ENCODE data around the gene TIMP1. TPM values are rescaled to one million over a fixed set of nuclear protein-coding genes. Genes with fewer than 3 reads are reported as not detected.

TIMP1 gene
- total RNA-seq, 2 experiments from 2014 or later = not detected

DNA sequence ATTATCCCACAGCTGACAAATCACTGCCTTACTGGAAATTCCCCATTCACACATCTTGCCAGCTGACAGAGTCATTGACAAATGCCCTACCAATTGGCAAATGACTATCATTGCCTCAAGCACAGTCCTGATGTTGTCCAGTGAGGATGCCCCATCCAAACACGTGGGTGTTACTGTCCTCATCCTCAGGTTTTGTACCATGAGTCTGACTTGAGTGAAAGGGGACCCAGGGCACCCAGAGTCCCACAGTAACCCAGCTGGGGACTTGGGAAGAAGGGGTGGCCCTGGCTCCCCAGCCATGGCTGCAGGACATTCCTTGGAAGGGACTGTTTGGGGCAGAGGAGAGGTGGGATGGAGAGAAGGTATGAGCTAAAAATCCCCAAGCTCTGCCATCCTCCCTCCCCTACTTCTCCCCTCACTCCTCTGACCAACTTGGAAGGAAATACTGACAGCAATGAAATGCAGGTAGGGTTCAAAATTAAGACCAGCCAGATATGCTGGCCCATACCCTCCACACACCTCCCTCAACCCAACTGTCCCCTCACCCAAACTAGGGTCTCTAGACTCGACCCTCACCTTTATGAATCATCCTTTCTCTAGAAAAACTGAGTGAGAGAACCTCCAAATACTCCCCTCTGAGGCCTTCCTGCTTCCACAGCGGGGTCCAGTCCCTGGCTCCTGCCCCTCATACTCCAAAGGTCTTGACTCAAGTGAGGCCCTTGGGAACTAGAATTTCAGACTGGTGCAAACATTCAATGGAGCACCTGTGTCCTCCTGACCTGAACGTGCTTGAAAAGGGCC, 5.1 kb downstream of the TIMP1 start:
- Histone ChIP-seq H3K27ac (ENCODE audit: low read depth, low read length, poor library complexity, severe bottlenecking) (no peak overlapping the region), H3K9me2 (ENCODE audit: insufficient read depth, low read length) (no peaks in the 10 kb centered on the region), H4K20me1 (ENCODE audit: insufficient read depth, low read length) (no peaks in the 10 kb centered on the region), H3K4me3 (ENCODE audit: low read depth, low read length, poor library complexity, severe bottlenecking) (no peak overlapping the region), H3K36me3 (ENCODE audit: insufficient read depth, low read length) (no peaks in the 10 kb centered on the region), H3K4me2 (ENCODE audit: low read length) (no peak overlapping the region), H3K9me3 (ENCODE audit: low read length) (no peaks in the 10 kb centered on the region), H2AFZ (ENCODE audit: low read length) (no peak overlapping the region), H3K79me2 (ENCODE audit: insufficient read depth, low read depth, low read length) (no peaks in the 10 kb centered on the region), H3K4me1 (ENCODE audit: insufficient read depth, low read length, poor library complexity, severe bottlenecking) (no peaks in the 10 kb centered on the region)
- POLR2A ChIA-PET = no interaction called here
- TF ChIP-seq, protein P1, sequence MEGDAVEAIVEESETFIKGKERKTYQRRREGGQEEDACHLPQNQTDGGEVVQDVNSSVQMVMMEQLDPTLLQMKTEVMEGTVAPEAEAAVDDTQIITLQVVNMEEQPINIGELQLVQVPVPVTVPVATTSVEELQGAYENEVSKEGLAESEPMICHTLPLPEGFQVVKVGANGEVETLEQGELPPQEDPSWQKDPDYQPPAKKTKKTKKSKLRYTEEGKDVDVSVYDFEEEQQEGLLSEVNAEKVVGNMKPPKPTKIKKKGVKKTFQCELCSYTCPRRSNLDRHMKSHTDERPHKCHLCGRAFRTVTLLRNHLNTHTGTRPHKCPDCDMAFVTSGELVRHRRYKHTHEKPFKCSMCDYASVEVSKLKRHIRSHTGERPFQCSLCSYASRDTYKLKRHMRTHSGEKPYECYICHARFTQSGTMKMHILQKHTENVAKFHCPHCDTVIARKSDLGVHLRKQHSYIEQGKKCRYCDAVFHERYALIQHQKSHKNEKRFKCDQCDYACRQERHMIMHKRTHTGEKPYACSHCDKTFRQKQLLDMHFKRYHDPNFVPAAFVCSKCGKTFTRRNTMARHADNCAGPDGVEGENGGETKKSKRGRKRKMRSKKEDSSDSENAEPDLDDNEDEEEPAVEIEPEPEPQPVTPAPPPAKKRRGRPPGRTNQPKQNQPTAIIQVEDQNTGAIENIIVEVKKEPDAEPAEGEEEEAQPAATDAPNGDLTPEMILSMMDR (conservative IDR thresholded peaks at IDR 0.05; ENCODE audit: low read length) = no peak
- no peak for TF ChIP-seq EZH2phosphoT487 (IDR thresholded peaks at IDR 0.05; ENCODE audit: borderline replicate concordance, low read depth, low read length)
- BruUV-seq (replicated peaks) = no TSS peak
- CTCF ChIA-PET (ENCODE audit: unreplicated experiment) = no interaction called here
- intact Hi-C loops (cut with micrococcal nuclease; ENCODE audit: unreplicated experiment) = no loop called here
- DNase-seq (ENCODE audit: low spot score) = no peak

DNA sequence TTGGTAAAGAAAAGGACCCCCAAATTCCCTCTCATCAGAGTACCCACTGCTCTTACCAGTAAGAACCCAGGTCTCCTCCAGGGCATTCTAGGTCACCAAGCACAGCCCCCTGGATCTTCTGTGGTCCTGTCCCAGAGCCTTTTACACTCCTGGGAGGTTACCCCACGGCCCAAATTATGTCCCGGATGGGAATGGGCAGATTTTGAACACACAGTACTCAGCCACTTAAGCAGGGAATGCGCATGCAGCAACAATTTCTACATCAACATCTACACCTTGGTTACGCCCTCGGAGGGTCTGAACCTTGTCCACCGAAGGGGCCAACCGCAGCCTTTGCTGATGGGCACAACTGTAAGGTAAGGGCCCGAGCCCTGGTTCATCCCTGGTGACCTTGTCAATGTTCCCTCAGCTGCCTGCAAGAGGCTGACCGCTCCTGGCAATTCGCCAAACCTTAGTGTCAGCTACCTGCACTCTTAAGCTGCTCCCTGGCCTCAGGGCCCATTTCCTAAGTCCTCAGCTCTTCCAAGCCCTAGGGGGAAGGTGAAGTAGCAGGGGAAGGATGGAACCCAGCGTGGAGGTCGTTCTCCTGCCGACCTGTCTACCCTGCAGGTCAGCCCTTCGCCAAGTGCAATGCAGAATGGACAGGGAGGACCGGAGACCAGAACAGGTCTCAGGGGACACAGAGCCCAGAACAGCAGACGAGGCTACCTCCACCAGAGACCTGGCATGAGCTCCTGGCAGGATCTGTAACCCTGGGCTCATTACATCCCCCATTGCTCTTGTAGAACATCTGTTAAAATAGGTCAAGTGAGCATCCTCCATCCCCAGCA, 5.9 kb downstream of the TIMP1 start:
- Histone ChIP-seq H3K4me2 (ENCODE audit: low read length) (no peak overlapping the region), H3K9me2 (ENCODE audit: insufficient read depth, low read length) (no peaks in the 10 kb centered on the region), H3K79me2 (ENCODE audit: insufficient read depth, low read depth, low read length) (no peaks in the 10 kb centered on the region), H3K4me1 (ENCODE audit: insufficient read depth, low read length, poor library complexity, severe bottlenecking) (no peaks in the 10 kb centered on the region), H2AFZ (ENCODE audit: low read length) (no peak overlapping the region), H3K4me3 (ENCODE audit: low read depth, low read length, poor library complexity, severe bottlenecking) (no peak overlapping the region), H3K36me3 (ENCODE audit: insufficient read depth, low read length) (no peaks in the 10 kb centered on the region), H3K27ac (ENCODE audit: low read depth, low read length, poor library complexity, severe bottlenecking) (no peak overlapping the region), H3K9me3 (ENCODE audit: low read length) (no peaks in the 10 kb centered on the region), H4K20me1 (ENCODE audit: insufficient read depth, low read length) (no peaks in the 10 kb centered on the region)
- CTCF ChIA-PET (ENCODE audit: unreplicated experiment) = no interaction called here
- intact Hi-C loops (cut with micrococcal nuclease; ENCODE audit: unreplicated experiment) = no loop called here
- no peak for TF ChIP-seq EZH2phosphoT487 (IDR thresholded peaks at IDR 0.05; ENCODE audit: borderline replicate concordance, low read depth, low read length)
- TF ChIP-seq, protein P1 (conservative IDR thresholded peaks at IDR 0.05; ENCODE audit: low read length) = no peak
- DNase-seq (ENCODE audit: low spot score) = no peak
- POLR2A ChIA-PET = no interaction called here
- BruUV-seq (replicated peaks) = no TSS peak

DNA sequence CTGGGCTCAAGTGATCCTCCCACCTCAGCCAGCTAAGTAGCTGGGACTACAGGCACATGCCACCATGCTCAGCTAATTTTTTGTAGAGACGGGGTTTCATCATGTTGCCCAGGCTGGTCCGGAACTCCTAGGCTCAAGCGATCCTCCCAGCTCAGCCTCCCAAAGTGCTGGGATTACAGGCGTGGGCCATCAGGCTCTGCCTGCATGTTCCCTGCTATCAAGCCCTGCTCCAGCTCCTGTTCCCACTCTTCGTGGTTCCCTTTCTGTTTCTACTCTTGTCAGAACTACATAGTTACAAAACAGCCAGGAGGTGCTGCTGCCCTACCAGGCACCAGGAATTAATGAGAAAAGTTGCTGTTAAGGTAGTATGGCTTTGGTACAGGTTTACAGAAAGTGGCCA, 8.7 kb downstream of the TIMP1 start:
- H3K9me2 ChIP-seq (ENCODE audit: insufficient read depth, low read length) = no peaks in the 10 kb centered on the region

More for the DNA sequence above, 8.7 kb downstream of the TIMP1 start:
- H3K36me3 ChIP-seq (ENCODE audit: insufficient read depth, low read length) = no peaks in the 10 kb centered on the region
- no peak overlapping the region for H3K4me2 ChIP-seq (ENCODE audit: low read length)
- DNase-seq (ENCODE audit: low spot score) = no peak
- BruUV-seq (replicated peaks) = no TSS peak
- H3K27ac ChIP-seq (ENCODE audit: low read depth, low read length, poor library complexity, severe bottlenecking) = no peak overlapping the region
- intact Hi-C loops (cut with micrococcal nuclease; ENCODE audit: unreplicated experiment) = no loop called here
- ChIA-PET POLR2A (no interaction called here), CTCF (ENCODE audit: unreplicated experiment) (no interaction called here)
- no peaks in the 10 kb centered on the region for H4K20me1 ChIP-seq (ENCODE audit: insufficient read depth, low read length)
- H3K4me1 ChIP-seq (ENCODE audit: insufficient read depth, low read length, poor library complexity, severe bottlenecking) = no peaks in the 10 kb centered on the region
- no peak for TF ChIP-seq EZH2phosphoT487 (IDR thresholded peaks at IDR 0.05; ENCODE audit: borderline replicate concordance, low read depth, low read length)
- no peaks in the 10 kb centered on the region for H3K79me2 ChIP-seq (ENCODE audit: insufficient read depth, low read depth, low read length)
- no peak overlapping the region for H3K4me3 ChIP-seq (ENCODE audit: low read depth, low read length, poor library complexity, severe bottlenecking)
- H3K9me3 ChIP-seq (ENCODE audit: low read length) = no peaks in the 10 kb centered on the region
- H2AFZ ChIP-seq (ENCODE audit: low read length) = no peak overlapping the region
